A549 (cell line): ENCODE results near the gene SYCP2. TPM values are rescaled to one million over a fixed set of nuclear protein-coding genes. Genes with fewer than 3 reads are reported as not detected.

Source experiments
- ATAC-seq, 2 experiments: fragments of 200-7000 bp in 1 of 2; fragments of >200 bp in 1 of 2; cut with Nextera tagmentation in 1 of 2; cut with Tn5 transposase in 1 of 2; 3 replicates each; pipeline versions ENCODE4 v1.8.0 to v1.9.1; 2018 to 2020; ENCODE audit warnings: mild to moderate bottlenecking in 1 of 2, moderate library complexity in 1 of 2
- CTCF ChIA-PET: fragments of 300-600 bp; sonication (Branson Sonifier 250); formaldehyde crosslinking; extraction: SDS; loops from one replicate; lab custom pipeline; 2021; ENCODE audit warnings: antibody characterized with exemption, inconsistent platforms; lab: Yijun Ruan, JAX
- POLR2A ChIA-PET: fragments of 350-600 bp; formaldehyde crosslinking; extraction: SDS; loops from one replicate; lab custom pipeline; 2021; ENCODE audit warnings: antibody characterized with exemption, inconsistent platforms; lab: Yijun Ruan, JAX
- DNase-seq, 2 experiments: peaks; one replicate each; pipeline versions ENCODE4 v3.0.0 to v3.0.0-alpha.2; 2011 to 2016; ENCODE audit warnings: low read depth in 1 of 2, low spot score in 1 of 2
- FAIRE-seq: peaks from 2 replicates; lab custom pipeline; 2011; peaks lifted over from hg19 to GRCh38; lab: Jason Lieb, UNC
- H3K27ac ChIP-seq, 2 experiments: fragments of >200 bp; sonication (Bioruptor Twin); formaldehyde crosslinking; 3 replicates each; pipeline ENCODE4 v1.5.1; 2016 to 2017
- H3K4me1 ChIP-seq: fragments of >200 bp; sonication (Bioruptor Twin); formaldehyde crosslinking; 3 replicates; pipeline ENCODE4 v1.6.1; 2016
- H3K4me2 ChIP-seq: fragments of >200 bp; sonication (Bioruptor Twin); formaldehyde crosslinking; 3 replicates; pipeline ENCODE4 v1.6.1; 2016
- H3K4me3 ChIP-seq: fragments of >200 bp; sonication (Bioruptor Twin); formaldehyde crosslinking; 3 replicates; pipeline ENCODE4 v1.5.1; 2016
- H3K9me3 ChIP-seq: fragments of >200 bp; sonication (Bioruptor Twin); formaldehyde crosslinking; 3 replicates; pipeline ENCODE4 v1.6.1; 2016
- BCL3 ChIP-seq: fragments of >200 bp; sonication (Bioruptor Twin); formaldehyde crosslinking; IDR thresholded peaks from 3 replicates; pipeline ENCODE4 v1.6.1; 2016
- BHLHE40 ChIP-seq: IDR thresholded peaks from 2 replicates; pipeline ENCODE4 v1.6.1; 2012; ENCODE audit warnings: low read depth, low read length, inconsistent platforms
- CBX2 ChIP-seq: fragments of 200-600 bp; sonication (generic); IDR thresholded peaks from 2 replicates; pipeline ENCODE4 v1.6.1; 2016; ENCODE audit warnings: low read depth, mild to moderate bottlenecking, borderline replicate concordance
- CHD2 ChIP-seq: fragments of 150-350 bp; IDR thresholded peaks from 2 replicates; pipeline ENCODE4 v1.6.1; 2014; ENCODE audit warnings: low read length; ENCODE audit not compliant: partially characterized antibody
- EHF ChIP-seq: fragments of 250-450 bp; sonication (Bioruptor Pico); IDR thresholded peaks from 2 replicates; pipeline ENCODE4 v1.5.0; 2020; ENCODE audit warnings: mild to moderate bottlenecking
- EHMT2 ChIP-seq: fragments of 200-600 bp; sonication (generic); IDR thresholded peaks from 2 replicates; pipeline ENCODE4 v1.6.1; 2016; ENCODE audit warnings: antibody characterized with exemption, low read depth, mild to moderate bottlenecking, moderate library complexity
- ESRRA ChIP-seq: fragments of 150-350 bp; IDR thresholded peaks from 2 replicates; pipeline ENCODE4 v1.6.1; 2014; ENCODE audit warnings: mild to moderate bottlenecking, low read length, borderline replicate concordance
- FOSB ChIP-seq: fragments of 250-450 bp; sonication (Bioruptor Pico); IDR thresholded peaks from 2 replicates; pipeline ENCODE4 v1.5.0; 2020; ENCODE audit warnings: mild to moderate bottlenecking, moderate library complexity
- FOSL2 ChIP-seq, 2 experiments: fragments of 450-650 bp in 1 of 2; fragments of >200 bp in 1 of 2; sonication (Bioruptor Twin) in 1 of 2; formaldehyde crosslinking; IDR thresholded peaks; 2 replicates each; pipeline versions ENCODE4 v1.5.0 to v1.6.1; 2016 to 2020; ENCODE audit warnings: mild to moderate bottlenecking in 1 of 2, moderate library complexity in 1 of 2
- GATA3 ChIP-seq: IDR thresholded peaks from 2 replicates; pipeline ENCODE4 v1.6.1; 2012; ENCODE audit warnings: borderline replicate concordance
- HDAC2 ChIP-seq: fragments of 200-600 bp; sonication (generic); IDR thresholded peaks from 2 replicates; pipeline ENCODE4 v1.6.1; 2016
- HMGXB4 ChIP-seq: fragments of 250-450 bp; sonication (Bioruptor Pico); IDR thresholded peaks from 2 replicates; pipeline ENCODE4 v1.5.0; 2021; ENCODE audit warnings: mild to moderate bottlenecking, moderate library complexity, borderline replicate concordance
- JUN ChIP-seq, 2 experiments: fragments of >200 bp; sonication (Bioruptor Twin); formaldehyde crosslinking; IDR thresholded peaks; 2 replicates in 1 of 2; 3 replicates in 1 of 2; pipeline ENCODE4 v1.6.1; 2016 to 2017
- JUNB ChIP-seq: fragments of >200 bp; sonication (Bioruptor Twin); formaldehyde crosslinking; IDR thresholded peaks from 2 replicates; pipeline ENCODE4 v1.6.1; 2016
- MAZ ChIP-seq: fragments of 150-350 bp; IDR thresholded peaks from 2 replicates; pipeline ENCODE4 v1.6.1; 2014; ENCODE audit warnings: antibody characterized with exemption, low read depth, low read length, borderline replicate concordance
- NPAS2 ChIP-seq: fragments of 250-450 bp; sonication (Bioruptor Pico); IDR thresholded peaks from 2 replicates; pipeline ENCODE4 v1.8.0; 2022; ENCODE audit warnings: mild to moderate bottlenecking, moderate library complexity, borderline replicate concordance
- NR3C1 ChIP-seq: fragments of >200 bp; sonication (Bioruptor Twin); formaldehyde crosslinking; IDR thresholded peaks from 3 replicates; pipeline ENCODE4 v1.6.1; 2017
- PHF8 ChIP-seq: fragments of 200-600 bp; sonication (generic); IDR thresholded peaks from 2 replicates; pipeline ENCODE4 v1.6.1; 2016; ENCODE audit warnings: low read depth, mild to moderate bottlenecking, antibody characterized with exemption, moderate library complexity, borderline replicate concordance
- POLR2AphosphoS2 ChIP-seq: conservative IDR thresholded peaks from 2 replicates; pipeline ENCODE4 v1.6.1; 2012; ENCODE audit warnings: low read length, improper control_type of control experiment, inconsistent platforms
- RAD21 ChIP-seq, 2 experiments: fragments of >200 bp in 1 of 2; sonication (Bioruptor Twin) in 1 of 2; formaldehyde crosslinking in 1 of 2; IDR thresholded peaks in 1 of 2; conservative IDR thresholded peaks in 1 of 2; 2 replicates in 1 of 2; 3 replicates in 1 of 2; pipeline ENCODE4 v1.6.1; 2012 to 2018; ENCODE audit warnings: inconsistent platforms in 1 of 2
- SREBF2 ChIP-seq: fragments of 450-650 bp; IDR thresholded peaks from 2 replicates; pipeline ENCODE4 v1.6.1; 2014; ENCODE audit warnings: mild to moderate bottlenecking, moderate library complexity
- TFCP2L1 ChIP-seq: fragments of 250-450 bp; sonication (Bioruptor Pico); IDR thresholded peaks from 2 replicates; pipeline ENCODE4 v1.5.0; 2021; ENCODE audit warnings: mild to moderate bottlenecking
- TP53 ChIP-seq: fragments of 250-450 bp; sonication (Bioruptor Pico); IDR thresholded peaks from 2 replicates; pipeline ENCODE4 v1.5.0; 2021; ENCODE audit warnings: mild to moderate bottlenecking, moderate library complexity
- ZC3H11A ChIP-seq: fragments of 450-650 bp; IDR thresholded peaks from 2 replicates; pipeline ENCODE4 v1.6.1; 2014; ENCODE audit warnings: antibody characterized with exemption, mild to moderate bottlenecking
- ZFP36 ChIP-seq: fragments of 450-650 bp; IDR thresholded peaks from 2 replicates; pipeline ENCODE4 v1.6.1; 2014; ENCODE audit warnings: borderline replicate concordance; ENCODE audit not compliant: partially characterized antibody
- ZSCAN20 ChIP-seq: fragments of 250-450 bp; sonication (Bioruptor Pico); IDR thresholded peaks from 2 replicates; pipeline ENCODE4 v1.8.0; 2022; ENCODE audit warnings: mild to moderate bottlenecking, moderate library complexity
- WGBS: methylation state at CpG from one replicate; pipeline ENCODE4 v1.1.6; 2017; ENCODE audit errors: missing lambda C conversion rate; 5-methylcytosine and 5-hydroxymethylcytosine counted together
- polyA plus RNA-seq, 4 experiments: library from polyadenylated mRNA; depleted of rRNA in 3 of 4; stranded (reverse); fragments of >200 nt; fragmentation: RNase III in 1 of 4; extraction: RNeasy Plus Mini Kit Qiagen cat#74134 plus additional on column Dnase treatment in 1 of 4; gene quantifications; 2 replicates in 3 of 4; 3 replicates in 1 of 4; pipeline ENCODE4 v1.2.3, GENCODE V29; 2011 to 2017
- TF ChIP-seq, protein P1 (sequence below): IDR thresholded peaks from 2 replicates; pipeline ENCODE4 v1.6.1; 2012
- TF ChIP-seq, protein P2 (sequence below): IDR thresholded peaks from 2 replicates; pipeline ENCODE4 v1.6.1; 2012
- TF ChIP-seq, protein P3 (sequence below): fragments of 450-650 bp; IDR thresholded peaks from 2 replicates; pipeline ENCODE4 v1.6.1; 2014; ENCODE audit warnings: antibody characterized with exemption

The SYCP2 gene
- polyA plus RNA-seq, 2 of the 4 experiments (the other 2 are of a cell fraction) = 0.52 to 2.1 TPM

- WGBS = 56% methylated on average over 20 of the region's 20 CpGs
- no peaks in the 10 kb centered on the region for H3K4me1 ChIP-seq
- ChIA-PET CTCF (interaction anchor here (1.9 to 2.1 kb wide), 2 partner anchors 16 to 31 kb away, joined by 7 read pairs; no protein-coding TSS in a partner anchor), POLR2A (no interaction called here)
- no peak overlapping the region for H3K27ac ChIP-seq
- FAIRE-seq = no peak
- no peak for DNase-seq
- TF ChIP-seq JUN (IDR thresholded peaks at IDR 0.05) (no peak), EHF (CRISPR knock-in tag) (no peak), RAD21 (conservative IDR thresholded peaks at IDR 0.05 in 1 of 2, IDR thresholded peaks at IDR 0.05 in 1 of 2) (no peak), HDAC2 (no peak), JUNB (no peak), TFCP2L1 (CRISPR knock-in tag) (no peak), FOSB (no peak), ZFP36 (no peak), GATA3 (no peak), PHF8 (no peak), EHMT2 (no peak), ZSCAN20 (CRISPR knock-in tag) (no peak)
- TF ChIP-seq, protein P1, sequence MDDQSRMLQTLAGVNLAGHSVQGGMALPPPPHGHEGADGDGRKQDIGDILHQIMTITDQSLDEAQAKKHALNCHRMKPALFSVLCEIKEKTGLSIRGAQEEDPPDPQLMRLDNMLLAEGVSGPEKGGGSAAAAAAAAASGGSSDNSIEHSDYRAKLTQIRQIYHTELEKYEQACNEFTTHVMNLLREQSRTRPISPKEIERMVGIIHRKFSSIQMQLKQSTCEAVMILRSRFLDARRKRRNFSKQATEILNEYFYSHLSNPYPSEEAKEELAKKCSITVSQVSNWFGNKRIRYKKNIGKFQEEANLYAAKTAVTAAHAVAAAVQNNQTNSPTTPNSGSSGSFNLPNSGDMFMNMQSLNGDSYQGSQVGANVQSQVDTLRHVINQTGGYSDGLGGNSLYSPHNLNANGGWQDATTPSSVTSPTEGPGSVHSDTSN = no peak
- TF ChIP-seq, protein P2, sequence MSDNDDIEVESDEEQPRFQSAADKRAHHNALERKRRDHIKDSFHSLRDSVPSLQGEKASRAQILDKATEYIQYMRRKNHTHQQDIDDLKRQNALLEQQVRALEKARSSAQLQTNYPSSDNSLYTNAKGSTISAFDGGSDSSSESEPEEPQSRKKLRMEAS = no peak
- TF ChIP-seq, protein P3, sequence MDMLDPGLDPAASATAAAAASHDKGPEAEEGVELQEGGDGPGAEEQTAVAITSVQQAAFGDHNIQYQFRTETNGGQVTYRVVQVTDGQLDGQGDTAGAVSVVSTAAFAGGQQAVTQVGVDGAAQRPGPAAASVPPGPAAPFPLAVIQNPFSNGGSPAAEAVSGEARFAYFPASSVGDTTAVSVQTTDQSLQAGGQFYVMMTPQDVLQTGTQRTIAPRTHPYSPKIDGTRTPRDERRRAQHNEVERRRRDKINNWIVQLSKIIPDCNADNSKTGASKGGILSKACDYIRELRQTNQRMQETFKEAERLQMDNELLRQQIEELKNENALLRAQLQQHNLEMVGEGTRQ = no peak
- 0 out of 6 replicates have a peak, but pooled peaks of 1 of the 2 experiments have one; percentile 29 for ATAC-seq
- H3K4me2 ChIP-seq = no peak overlapping the region
- no peaks in the 10 kb centered on the region for H3K9me3 ChIP-seq
- no peak overlapping the region for H3K4me3 ChIP-seq
Measured at GRCh38 chr20:59819496-59820203, 113.8 kb downstream of the SYCP2 start.

- no peak overlapping the region for H3K27ac ChIP-seq
- ATAC-seq (no peak), FAIRE-seq (no peak), DNase-seq (no peak)
- TF ChIP-seq MAZ = no peak
- TF ChIP-seq BCL3 = no peak
- TF ChIP-seq ZC3H11A = no peak
- TF ChIP-seq CBX2 = no peak
- TF ChIP-seq CHD2 = no peak
- TF ChIP-seq HDAC2 = no peak
- TF ChIP-seq BHLHE40 = no peak
- no peak for TF ChIP-seq FOSL2 (IDR thresholded peaks at IDR 0.05)
- no peak for TF ChIP-seq FOSL2 (CRISPR knock-in tag; IDR thresholded peaks at IDR 0.05)
- TF ChIP-seq, protein P2 = no peak
- TF ChIP-seq NR3C1 = no peak
- TF ChIP-seq, protein P1 = no peak
- no peak for TF ChIP-seq JUNB
- no peak for TF ChIP-seq TP53 (CRISPR knock-in tag)
- no peak for TF ChIP-seq SREBF2
- no peak for TF ChIP-seq HMGXB4 (CRISPR knock-in tag)
- no peak for TF ChIP-seq POLR2AphosphoS2
- TF ChIP-seq NPAS2 (CRISPR knock-in tag) = no peak
- no peak for TF ChIP-seq ZSCAN20 (CRISPR knock-in tag)
- no peak for TF ChIP-seq ESRRA
- H3K9me3 ChIP-seq = no peaks in the 10 kb centered on the region
- POLR2A ChIA-PET = no interaction called here
- CTCF ChIA-PET = interaction anchor here (0.9 to 2.1 kb wide), 2 partner anchors 31 to 32 kb away, joined by 5 to 7 read pairs; no protein-coding TSS in a partner anchor
- no peaks in the 10 kb centered on the region for H3K4me1 ChIP-seq
- no peak overlapping the region for H3K4me3 ChIP-seq
- H3K4me2 ChIP-seq = no peak overlapping the region
- WGBS = 52% methylated on average over 10 of the region's 10 CpGs
Measured at GRCh38 chr20:59818911-59819310, 114.5 kb downstream of the SYCP2 start.
